K562 (cell line): ENCODE results near the gene USP46. TPM values are rescaled to one million over a fixed set of nuclear protein-coding genes. Genes with fewer than 3 reads are reported as not detected.
A peak's percentile ranks its signal among the peaks of the same experiment; 100 is the strongest.

Experiments used
- ADNP ChIP-seq: fragments of 200-800 bp; sonication (Bioruptor generic); IDR thresholded peaks from 2 replicates; pipeline ENCODE4 v1.6.1; 2016; ENCODE audit warnings: missing genetic modification characterization, missing compliant biosample characterization
- MED1 ChIP-seq: sonication (generic); formaldehyde crosslinking; IDR thresholded peaks from 2 replicates; pipeline ENCODE4 v1.8.1; 2023; ENCODE audit warnings: missing genetic modification reagents, borderline replicate concordance
- PHB2 ChIP-seq: fragments of 450-650 bp; IDR thresholded peaks from 2 replicates; pipeline ENCODE4 v1.6.1; 2017; ENCODE audit warnings: low read depth
- ZBTB33 ChIP-seq: sonication (generic); formaldehyde crosslinking; IDR thresholded peaks from 2 replicates; pipeline ENCODE4 v1.8.1; 2023; ENCODE audit warnings: mild to moderate bottlenecking, missing genetic modification reagents
- ZKSCAN8 ChIP-seq: fragments of 200-800 bp; sonication (Bioruptor generic); IDR thresholded peaks from 2 replicates; pipeline ENCODE4 v1.6.1; 2016; ENCODE audit warnings: missing genetic modification characterization, missing compliant biosample characterization
- polyA plus RNA-seq, 8 experiments: library from polyadenylated mRNA; depleted of rRNA in 4 of 8; stranded (reverse) in 5 of 8; unstranded in 3 of 8; fragments of >200 nt; fragmentation: Nextera tagmentation in 2 of 8; fragmentation: Illumina TruSeq in 1 of 8; extraction: Ambion mirVana in 2 of 8; extraction: Trizol in 1 of 8; gene quantifications; 2 replicates each; pipeline versions ENCODE4 v1.2.1 to v1.2.3, GENCODE V29; 2011 to 2014; ENCODE audit warnings: inconsistent platforms in 1 of 8, missing spikeins in 1 of 8
- total RNA-seq, 7 experiments: library from RNA; depleted of rRNA in 6 of 7; stranded (reverse); fragments of >200 nt in 6 of 7; fragmentation: Illumina TruSeq in 2 of 7; extraction: Trizol in 2 of 7; gene quantifications; 2 replicates each; pipeline versions ENCODE4 v1.2.1 to v1.2.3, GENCODE V29; 2011 to 2021; ENCODE audit warnings: low replicate concordance in 1 of 7
- TF ChIP-seq, protein P1 (sequence below), 2 experiments: fragments of 450-650 bp; formaldehyde crosslinking in 1 of 2; IDR thresholded peaks; 2 replicates each; pipeline versions ENCODE4 v1.4.0 to v1.6.1; 2014 to 2020; ENCODE audit warnings: mild to moderate bottlenecking in 2 of 2, borderline replicate concordance in 1 of 2, low read depth in 1 of 2
- TF ChIP-seq, protein P2 (sequence below), 3 experiments: IDR thresholded peaks in 2 of 3; conservative IDR thresholded peaks in 1 of 3; 2 replicates each; pipeline ENCODE4 v1.5.1; 2011 to 2012; ENCODE audit warnings: low read length in 3 of 3, mild to moderate bottlenecking in 3 of 3, control low read depth in 2 of 3, improper control_type of control experiment in 1 of 3, inconsistent platforms in 1 of 3, low read depth in 1 of 3, mixed read lengths in 1 of 3, moderate library complexity in 1 of 3; ENCODE audit not compliant: insufficient read depth in 2 of 3

USP46 gene
- total and polyA plus RNA-seq, 9 of the 15 experiments (the other 6 are each of a cell fraction or from before 2014, with no cell fraction given): 3.0 to 11.7 (median 8.4) TPM

- TF ChIP-seq, protein P1, sequence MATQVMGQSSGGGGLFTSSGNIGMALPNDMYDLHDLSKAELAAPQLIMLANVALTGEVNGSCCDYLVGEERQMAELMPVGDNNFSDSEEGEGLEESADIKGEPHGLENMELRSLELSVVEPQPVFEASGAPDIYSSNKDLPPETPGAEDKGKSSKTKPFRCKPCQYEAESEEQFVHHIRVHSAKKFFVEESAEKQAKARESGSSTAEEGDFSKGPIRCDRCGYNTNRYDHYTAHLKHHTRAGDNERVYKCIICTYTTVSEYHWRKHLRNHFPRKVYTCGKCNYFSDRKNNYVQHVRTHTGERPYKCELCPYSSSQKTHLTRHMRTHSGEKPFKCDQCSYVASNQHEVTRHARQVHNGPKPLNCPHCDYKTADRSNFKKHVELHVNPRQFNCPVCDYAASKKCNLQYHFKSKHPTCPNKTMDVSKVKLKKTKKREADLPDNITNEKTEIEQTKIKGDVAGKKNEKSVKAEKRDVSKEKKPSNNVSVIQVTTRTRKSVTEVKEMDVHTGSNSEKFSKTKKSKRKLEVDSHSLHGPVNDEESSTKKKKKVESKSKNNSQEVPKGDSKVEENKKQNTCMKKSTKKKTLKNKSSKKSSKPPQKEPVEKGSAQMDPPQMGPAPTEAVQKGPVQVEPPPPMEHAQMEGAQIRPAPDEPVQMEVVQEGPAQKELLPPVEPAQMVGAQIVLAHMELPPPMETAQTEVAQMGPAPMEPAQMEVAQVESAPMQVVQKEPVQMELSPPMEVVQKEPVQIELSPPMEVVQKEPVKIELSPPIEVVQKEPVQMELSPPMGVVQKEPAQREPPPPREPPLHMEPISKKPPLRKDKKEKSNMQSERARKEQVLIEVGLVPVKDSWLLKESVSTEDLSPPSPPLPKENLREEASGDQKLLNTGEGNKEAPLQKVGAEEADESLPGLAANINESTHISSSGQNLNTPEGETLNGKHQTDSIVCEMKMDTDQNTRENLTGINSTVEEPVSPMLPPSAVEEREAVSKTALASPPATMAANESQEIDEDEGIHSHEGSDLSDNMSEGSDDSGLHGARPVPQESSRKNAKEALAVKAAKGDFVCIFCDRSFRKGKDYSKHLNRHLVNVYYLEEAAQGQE (IDR thresholded peaks at IDR 0.05; ENCODE audit: borderline replicate concordance): peak; percentile 30; the same call in 1 of the 2 replicates
- TF ChIP-seq, protein P1 (CRISPR knock-in tag; IDR thresholded peaks at IDR 0.05; ENCODE audit: low read depth): no peak
- no peak for TF ChIP-seq ADNP (tag)
- TF ChIP-seq ZBTB33 (CRISPR knock-in tag): no peak
- TF ChIP-seq PHB2: no peak
- TF ChIP-seq MED1: no peak
- TF ChIP-seq ZKSCAN8 (CRISPR knock-in tag): no peak
- TF ChIP-seq, protein P2, sequence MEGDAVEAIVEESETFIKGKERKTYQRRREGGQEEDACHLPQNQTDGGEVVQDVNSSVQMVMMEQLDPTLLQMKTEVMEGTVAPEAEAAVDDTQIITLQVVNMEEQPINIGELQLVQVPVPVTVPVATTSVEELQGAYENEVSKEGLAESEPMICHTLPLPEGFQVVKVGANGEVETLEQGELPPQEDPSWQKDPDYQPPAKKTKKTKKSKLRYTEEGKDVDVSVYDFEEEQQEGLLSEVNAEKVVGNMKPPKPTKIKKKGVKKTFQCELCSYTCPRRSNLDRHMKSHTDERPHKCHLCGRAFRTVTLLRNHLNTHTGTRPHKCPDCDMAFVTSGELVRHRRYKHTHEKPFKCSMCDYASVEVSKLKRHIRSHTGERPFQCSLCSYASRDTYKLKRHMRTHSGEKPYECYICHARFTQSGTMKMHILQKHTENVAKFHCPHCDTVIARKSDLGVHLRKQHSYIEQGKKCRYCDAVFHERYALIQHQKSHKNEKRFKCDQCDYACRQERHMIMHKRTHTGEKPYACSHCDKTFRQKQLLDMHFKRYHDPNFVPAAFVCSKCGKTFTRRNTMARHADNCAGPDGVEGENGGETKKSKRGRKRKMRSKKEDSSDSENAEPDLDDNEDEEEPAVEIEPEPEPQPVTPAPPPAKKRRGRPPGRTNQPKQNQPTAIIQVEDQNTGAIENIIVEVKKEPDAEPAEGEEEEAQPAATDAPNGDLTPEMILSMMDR (IDR thresholded peaks at IDR 0.05 in 2 of 3, conservative IDR thresholded peaks at IDR 0.05 in 1 of 3; ENCODE audit: insufficient read depth in 2 of 3, low read depth in 1 of 3, low read length in 3 of 3): peak; percentile 22 to 42 (median 41); a peak in 2 of 6 replicates
Measured at GRCh38 chr4:52665592-52665991, 6.5 kb upstream of the USP46 start (continued).
